Epithelial cell of esophagus (primary cell): ENCODE results near the gene HTT.

Experiments used
- DNase-seq: peaks from one replicate; pipeline ENCODE4 v3.0.0; 2010; ENCODE audit warnings: low read depth
- H3K4me3 ChIP-seq: 2 replicates; pipeline ENCODE4 v1.5.1; 2011; ENCODE audit warnings: mild to moderate bottlenecking, low read length, control low read depth
- TF ChIP-seq, protein P1 (sequence below): IDR thresholded peaks from 2 replicates; pipeline ENCODE4 v1.5.1; 2011; ENCODE audit warnings: low read depth, mild to moderate bottlenecking, low read length, control low read depth, inconsistent platforms; ENCODE audit not compliant: insufficient read depth; ENCODE audit errors: missing control alignments

HTT gene

DNA sequence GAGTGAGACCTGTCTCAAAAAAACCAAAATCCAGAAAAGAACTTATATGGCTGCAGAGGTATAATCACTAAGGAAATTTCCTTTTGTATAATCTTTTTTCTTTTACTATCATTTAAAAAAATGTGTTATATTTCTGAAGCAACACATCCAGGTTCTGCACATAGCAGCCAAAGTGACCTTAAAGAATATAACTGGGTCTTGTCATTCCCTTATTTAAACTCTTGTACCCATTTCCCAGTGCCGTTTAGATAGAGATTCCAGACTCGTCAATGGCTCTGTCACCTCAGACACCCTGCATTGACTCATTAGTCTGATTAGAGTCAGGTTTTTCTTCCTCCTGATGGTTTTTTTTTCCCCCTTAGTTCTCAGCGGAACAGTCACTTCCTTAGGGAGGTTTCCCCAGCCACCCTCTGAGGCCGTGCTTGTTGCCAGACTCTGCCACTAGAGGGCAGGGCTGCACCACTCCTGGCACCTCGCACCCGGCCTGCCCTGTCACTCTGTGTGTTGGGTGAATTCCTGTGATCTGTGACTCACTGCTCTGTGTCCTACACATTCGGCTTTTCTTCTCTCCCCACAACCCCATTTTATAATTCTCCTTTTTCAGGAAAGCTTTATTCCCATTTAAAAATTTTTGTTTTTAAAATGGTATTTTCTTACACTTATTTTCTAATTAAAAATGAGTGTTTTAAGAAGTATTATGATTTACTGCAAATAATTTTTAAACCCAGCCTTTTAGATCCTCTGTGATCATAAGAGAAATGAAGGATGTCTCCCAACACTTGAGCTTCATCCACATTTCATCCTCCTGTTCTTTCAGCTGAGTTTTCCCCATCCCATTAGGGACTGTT lies 32.1 kb downstream of the HTT start:
- DNase-seq, result peak; percentile 94
- TF ChIP-seq, protein P1, sequence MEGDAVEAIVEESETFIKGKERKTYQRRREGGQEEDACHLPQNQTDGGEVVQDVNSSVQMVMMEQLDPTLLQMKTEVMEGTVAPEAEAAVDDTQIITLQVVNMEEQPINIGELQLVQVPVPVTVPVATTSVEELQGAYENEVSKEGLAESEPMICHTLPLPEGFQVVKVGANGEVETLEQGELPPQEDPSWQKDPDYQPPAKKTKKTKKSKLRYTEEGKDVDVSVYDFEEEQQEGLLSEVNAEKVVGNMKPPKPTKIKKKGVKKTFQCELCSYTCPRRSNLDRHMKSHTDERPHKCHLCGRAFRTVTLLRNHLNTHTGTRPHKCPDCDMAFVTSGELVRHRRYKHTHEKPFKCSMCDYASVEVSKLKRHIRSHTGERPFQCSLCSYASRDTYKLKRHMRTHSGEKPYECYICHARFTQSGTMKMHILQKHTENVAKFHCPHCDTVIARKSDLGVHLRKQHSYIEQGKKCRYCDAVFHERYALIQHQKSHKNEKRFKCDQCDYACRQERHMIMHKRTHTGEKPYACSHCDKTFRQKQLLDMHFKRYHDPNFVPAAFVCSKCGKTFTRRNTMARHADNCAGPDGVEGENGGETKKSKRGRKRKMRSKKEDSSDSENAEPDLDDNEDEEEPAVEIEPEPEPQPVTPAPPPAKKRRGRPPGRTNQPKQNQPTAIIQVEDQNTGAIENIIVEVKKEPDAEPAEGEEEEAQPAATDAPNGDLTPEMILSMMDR, result peak; percentile 98
- no peak overlapping the region for H3K4me3 ChIP-seq

DNA sequence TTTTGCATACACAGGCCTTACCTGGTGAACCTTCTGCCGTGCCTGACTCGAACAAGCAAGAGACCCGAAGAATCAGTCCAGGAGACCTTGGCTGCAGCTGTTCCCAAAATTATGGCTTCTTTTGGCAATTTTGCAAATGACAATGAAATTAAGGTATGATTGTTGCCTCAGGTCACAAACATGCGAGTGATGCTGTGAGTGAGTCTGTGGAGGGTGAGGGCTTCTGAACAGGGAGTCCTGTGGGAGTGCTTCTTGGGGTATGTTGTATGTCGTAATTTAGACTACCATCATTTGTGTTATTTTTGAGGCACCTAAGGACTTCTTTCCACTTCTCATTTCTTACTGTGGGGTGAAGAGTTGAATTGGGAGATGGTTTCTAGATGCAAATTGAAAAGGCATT lies 32.8 kb downstream of the HTT start:
- TF ChIP-seq, protein P1, result no peak
- no peak for DNase-seq
- H3K4me3 ChIP-seq, result no peak overlapping the region

DNA sequence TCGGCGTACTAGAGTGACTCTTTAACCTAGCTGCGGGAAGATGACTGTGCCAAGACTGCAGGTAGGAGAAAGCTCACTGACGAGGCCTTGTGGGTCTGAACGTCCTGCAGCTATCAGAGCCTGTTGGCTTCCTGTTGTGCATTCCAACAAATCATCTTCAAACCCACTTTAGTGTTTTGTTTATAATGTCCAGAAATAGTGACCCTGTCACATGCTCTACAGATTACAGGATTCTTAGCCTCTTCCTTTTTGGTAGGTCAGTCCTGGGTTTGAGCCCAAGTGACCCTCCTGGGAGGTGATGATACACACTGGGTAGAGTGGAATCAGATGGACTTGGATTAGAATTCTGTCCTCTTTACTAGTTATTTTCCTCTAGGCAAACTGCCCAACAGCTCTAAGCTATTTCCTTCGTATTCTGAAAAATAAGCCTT lies 33.2 kb downstream of the HTT start:
- TF ChIP-seq, protein P1, result no peak

DNA sequence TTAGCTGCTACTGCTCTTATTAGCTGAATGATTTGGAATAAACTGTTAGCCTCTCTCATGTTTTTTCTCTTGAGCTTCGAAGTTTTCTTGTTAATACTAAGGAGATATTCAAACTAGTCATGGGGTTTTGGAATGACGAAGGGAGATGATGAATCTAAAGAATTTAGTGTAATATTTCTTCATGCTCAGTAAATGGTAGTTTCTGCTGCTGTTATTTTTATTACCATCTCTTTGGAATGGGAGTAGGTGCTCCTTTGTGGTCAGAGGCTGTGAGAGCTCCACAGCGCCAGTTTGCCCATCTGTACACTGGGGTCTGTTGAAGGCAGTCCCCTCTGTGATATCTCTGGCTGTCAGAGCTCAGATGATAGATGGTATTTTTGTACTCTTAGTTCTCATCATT lies 33.7 kb downstream of the HTT start:
- no peak overlapping the region for H3K4me3 ChIP-seq
- DNase-seq, result no peak
- TF ChIP-seq, protein P1, result no peak

More for the DNA sequence above, 33.2 kb downstream of the HTT start:
- no peak overlapping the region for H3K4me3 ChIP-seq
- DNase-seq, result no peak

DNA sequence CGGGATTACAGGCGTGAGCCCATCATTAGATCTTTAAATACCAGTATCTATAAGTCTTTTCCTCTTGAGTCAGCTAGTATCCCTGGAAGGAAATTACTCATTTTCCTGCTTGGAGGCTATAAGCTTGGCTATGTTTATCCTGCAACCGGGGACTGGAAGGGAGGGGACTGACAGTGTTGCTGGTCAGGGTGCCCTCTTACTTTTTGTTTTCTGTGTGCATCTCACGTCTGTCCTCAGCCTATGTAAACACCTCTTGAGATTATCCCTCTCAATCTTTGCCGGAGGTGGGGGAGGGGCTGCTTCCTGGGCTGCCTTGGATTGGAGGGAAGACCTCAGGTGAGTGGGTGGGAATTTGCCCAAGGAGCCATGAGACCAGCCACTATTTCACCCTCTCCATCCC lies 37.0 kb downstream of the HTT start:
- TF ChIP-seq, protein P1, result no peak
- no peak overlapping the region for H3K4me3 ChIP-seq
- peak; percentile 80 for DNase-seq

DNA sequence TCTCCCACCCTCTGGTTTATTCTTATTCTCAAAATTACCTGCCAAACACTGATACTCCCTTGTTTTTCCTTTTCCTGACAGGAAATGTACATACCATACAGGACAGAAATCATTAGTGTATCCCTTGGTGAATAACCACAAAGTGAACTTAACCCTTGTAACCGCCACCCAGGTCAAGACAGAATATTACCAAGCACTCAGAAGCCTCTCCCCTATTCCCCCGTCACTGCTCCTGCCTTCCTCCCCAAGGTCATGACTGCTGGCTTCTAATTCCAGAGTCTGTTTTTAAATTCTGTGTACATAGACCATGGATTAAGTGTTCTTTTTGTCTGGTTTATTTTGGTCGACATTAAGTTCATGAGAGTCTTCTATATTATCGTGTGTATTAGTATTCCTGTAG lies 37.7 kb downstream of the HTT start:
- no peak overlapping the region for H3K4me3 ChIP-seq
- TF ChIP-seq, protein P1, result no peak
- no peak for DNase-seq
